Panc1 (cell line): Measurements from ENCODE around the gene STAC. TPM values are rescaled to one million over a fixed set of nuclear protein-coding genes. Genes with fewer than 3 reads are reported as not detected.
"Not testable (repeated sequence)": the region's sequence is repeated elsewhere in the genome, so short reads cannot be mapped to it uniquely, and the experiment has no call there.

Source experiments
- ATAC-seq: fragments of 200-7000 bp; cut with Tn5 transposase; 2 replicates; pipeline ENCODE4 v1.9.1; 2020; ENCODE audit warnings: mild to moderate bottlenecking, moderate library complexity
- BruUV-seq: library from RNA; stranded (reverse); fragments of 400-500 nt; replicated peaks from 2 replicates; lab custom pipeline; 2021; lab: Mats Ljungman, UMichigan
- CTCF ChIA-PET: fragments of 300-600 bp; sonication (Branson Sonifier 250); formaldehyde crosslinking; loops from one replicate; lab custom pipeline; 2022; ENCODE audit warnings: antibody characterized with exemption; lab: Charles Lee
- POLR2A ChIA-PET: fragments of 300-600 bp; sonication (Branson Sonifier 250); formaldehyde crosslinking; loops from one replicate; lab custom pipeline; 2022; ENCODE audit warnings: antibody characterized with exemption; lab: Charles Lee
- DNase-seq: peaks from one replicate; pipeline ENCODE4 v3.0.0-alpha.2; 2010; ENCODE audit warnings: low read depth, low spot score
- H3K27ac ChIP-seq: 2 replicates; pipeline ENCODE4 v1.5.1; 2011; ENCODE audit warnings: mild to moderate bottlenecking, low read length, inconsistent platforms
- H3K27me3 ChIP-seq: fragments of 200-500 bp; sonication (Bioruptor generic); 2 replicates; pipeline ENCODE4 v1.6.0; 2014; ENCODE audit warnings: low read length, inconsistent platforms; ENCODE audit not compliant: control insufficient read depth, insufficient read depth
- H3K36me3 ChIP-seq: fragments of 200-500 bp; sonication (Bioruptor generic); 2 replicates; pipeline ENCODE4 v1.5.1; 2014; ENCODE audit warnings: inconsistent platforms, mild to moderate bottlenecking, low read length, moderate library complexity; ENCODE audit not compliant: control insufficient read depth, insufficient read depth
- H3K4me1 ChIP-seq: 2 replicates; pipeline ENCODE4 v1.5.1; 2011; ENCODE audit warnings: inconsistent platforms, mild to moderate bottlenecking, low read length, moderate library complexity; ENCODE audit not compliant: control insufficient read depth, insufficient read depth
- H3K4me3 ChIP-seq, 2 experiments: 2 replicates each; pipeline ENCODE4 v1.5.1; 2011 to 2012; ENCODE audit warnings: low read depth in 2 of 2, low read length in 2 of 2, mild to moderate bottlenecking in 2 of 2, inconsistent platforms in 1 of 2, moderate library complexity in 1 of 2
- H3K9me3 ChIP-seq: fragments of 200-500 bp; sonication (Bioruptor generic); 2 replicates; pipeline ENCODE4 v1.5.1; 2014; ENCODE audit warnings: low read depth, mild to moderate bottlenecking, inconsistent platforms, low read length, moderate library complexity; ENCODE audit not compliant: control insufficient read depth, insufficient read depth
- CTCF ChIP-seq: fragments of 450-650 bp; IDR thresholded peaks from 2 replicates; pipeline ENCODE4 v1.5.1; 2017; ENCODE audit warnings: mild to moderate bottlenecking
- POLR2AphosphoS5 ChIP-seq: IDR thresholded peaks from 2 replicates; pipeline ENCODE4 v1.6.1; 2012; ENCODE audit warnings: mild to moderate bottlenecking, low read depth, low read length, moderate library complexity
- REST ChIP-seq, 2 experiments: IDR thresholded peaks; 2 replicates each; pipeline ENCODE4 v1.6.1; 2011 to 2012; ENCODE audit warnings: low read depth in 2 of 2, control low read depth in 1 of 2, low read length in 1 of 2, mild to moderate bottlenecking in 1 of 2, moderate library complexity in 1 of 2; ENCODE audit not compliant: insufficient read depth in 1 of 2
- SIN3A ChIP-seq: IDR thresholded peaks from 2 replicates; pipeline ENCODE4 v1.6.1; 2012; ENCODE audit warnings: low read depth, mild to moderate bottlenecking, low read length, moderate library complexity, borderline replicate concordance; ENCODE audit not compliant: insufficient read depth
- TCF7L2 ChIP-seq: IDR thresholded peaks from 2 replicates; pipeline ENCODE4 v1.6.1; 2011; ENCODE audit warnings: mild to moderate bottlenecking, low read depth, low read length, inconsistent platforms
- in situ Hi-C: cut with HindIII; loops from 2 replicates; pipeline ENCODE4 v1.10.0; 2016; ENCODE audit warnings: low sequenced_read_pairs, low pct_unique_long_range_greater_than_20kb
- intact Hi-C: fragments of 100-400 bp; cut with micrococcal nuclease; formaldehyde crosslinking; loops from one replicate; pipeline ENCODE4 v1.10.0; 2022; ENCODE audit not compliant: unreplicated experiment
- total RNA-seq: library from RNA; stranded (reverse); gene quantifications from one replicate; pipeline ENCODE4 v1.2.1, GENCODE V29; 2021; ENCODE audit not compliant: unreplicated experiment

STAC gene
- total RNA-seq, 1 experiment from 2014 or later = 18.8 TPM

- no peak for DNase-seq
- intact Hi-C loops (no loop called here), in situ Hi-C loops (no loop called here)
- H3K9me3 ChIP-seq = no peaks in the 10 kb centered on the region
- H3K27me3 ChIP-seq = no peaks in the 10 kb centered on the region
- ATAC-seq = no peak
- no peaks in the 10 kb centered on the region for H3K36me3 ChIP-seq
- ChIA-PET CTCF (no interaction called here), POLR2A (no interaction called here)
- H3K27ac ChIP-seq = no peak overlapping the region
- TF ChIP-seq REST (IDR thresholded peaks at IDR 0.05; ENCODE audit: insufficient read depth in 1 of 2, low read depth in 2 of 2, low read length in 1 of 2) (no peak), SIN3A (no peak), POLR2AphosphoS5 (no peak), TCF7L2 (no peak), CTCF (no peak)
- no peak overlapping the region for H3K4me3 ChIP-seq
- no peaks in the 10 kb centered on the region for H3K4me1 ChIP-seq
- BruUV-seq = no TSS peak
Observed at GRCh38 chr3:36562945-36563344, 182.6 kb downstream of the STAC start.

GRCh38 chr3:36575241-36575640 is 194.9 kb downstream of the STAC start:
- DNase-seq = no peak
- no peak for ATAC-seq
- no TSS peak for BruUV-seq
- intact Hi-C loops (no loop called here), in situ Hi-C loops (no loop called here)
- ChIA-PET POLR2A (no interaction called here), CTCF (no interaction called here)
- no peak overlapping the region for H3K4me3 ChIP-seq
- no peak overlapping the region for H3K27ac ChIP-seq
- no peaks in the 10 kb centered on the region for H3K4me1 ChIP-seq
- H3K36me3 ChIP-seq = no peaks in the 10 kb centered on the region
- TF ChIP-seq SIN3A = no peak
- TF ChIP-seq REST (IDR thresholded peaks at IDR 0.05; ENCODE audit: insufficient read depth in 1 of 2, low read depth in 2 of 2, low read length in 1 of 2) = no peak
- no peak for TF ChIP-seq TCF7L2
- no peak for TF ChIP-seq CTCF
- no peak for TF ChIP-seq POLR2AphosphoS5
- H3K9me3 ChIP-seq = no peaks in the 10 kb centered on the region
- H3K27me3 ChIP-seq = no peaks in the 10 kb centered on the region

- H3K9me3 ChIP-seq, BruUV-seq, DNase-seq, ATAC-seq, H3K4me3 ChIP-seq, H3K27me3 ChIP-seq, intact Hi-C loops, POLR2A ChIA-PET, in situ Hi-C loops, H3K36me3 ChIP-seq, CTCF ChIA-PET, H3K4me1 ChIP-seq, H3K27ac ChIP-seq: not testable (repeated sequence)
Observed at GRCh38 chr3:36578418-36578817, 198.1 kb downstream of the STAC start.
